Skin of body (tissue), 2 donors: ENCODE data around the gene STAM. TPM values are rescaled to one million over a fixed set of nuclear protein-coding genes. Genes with fewer than 3 reads are reported as not detected.

Experiments
- DNase-seq: peaks from one replicate; lab custom pipeline; 2025; lab: John Stamatoyannopoulos, UW
- total RNA-seq: library from RNA; depleted of rRNA; stranded (reverse); fragments of >200 nt; gene quantifications from one replicate; pipeline ENCODE4 v1.2.3, GENCODE V29; 2014

STAM gene
- total RNA-seq, 1 donor from 2014 or later: 26.6 TPM

DNA sequence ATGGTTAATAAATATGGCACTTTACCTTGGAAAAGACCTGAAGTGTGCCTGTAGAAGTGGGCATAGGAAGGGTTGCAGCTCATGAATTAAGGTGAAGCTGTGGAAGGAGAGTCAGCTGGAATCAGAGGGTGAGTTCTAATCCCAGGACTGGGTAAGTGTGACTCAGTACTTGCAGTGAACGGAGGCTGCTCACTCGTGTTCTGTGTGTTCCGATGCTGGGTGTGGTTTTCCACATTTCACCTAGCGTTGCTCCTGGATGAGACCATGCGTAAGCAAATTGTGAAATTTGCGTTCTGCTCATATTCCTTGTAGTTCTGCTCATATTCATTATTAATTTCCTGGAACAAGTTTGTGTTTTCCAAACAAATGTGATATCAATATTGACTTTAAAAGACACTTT lies 85.7 kb downstream of the STAM start:
- DNase-seq: no peak

DNA sequence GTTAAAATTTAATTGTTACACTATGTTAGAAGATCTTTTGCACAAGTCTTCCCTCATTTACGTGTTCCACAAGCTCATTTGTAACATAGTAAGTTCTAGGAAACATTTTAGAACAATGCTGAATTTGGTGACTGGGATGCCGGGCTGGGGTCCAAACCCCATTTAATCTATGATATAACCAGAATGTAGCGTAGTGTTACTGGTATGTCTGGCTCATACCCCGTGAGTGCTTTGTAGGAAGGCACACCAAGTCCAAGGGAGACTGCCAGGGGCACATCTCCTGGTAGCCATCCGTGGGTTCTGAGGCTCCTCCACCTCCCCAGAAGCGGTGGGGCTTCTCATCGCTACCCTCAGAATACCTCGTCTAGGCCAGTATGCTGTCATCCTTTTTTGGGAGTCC lies 86.7 kb downstream of the STAM start:
- DNase-seq: no peak

- DNase-seq: no peak
Measured at GRCh38 chr10:17731331-17732020, 87.5 kb downstream of the STAM start.

DNA sequence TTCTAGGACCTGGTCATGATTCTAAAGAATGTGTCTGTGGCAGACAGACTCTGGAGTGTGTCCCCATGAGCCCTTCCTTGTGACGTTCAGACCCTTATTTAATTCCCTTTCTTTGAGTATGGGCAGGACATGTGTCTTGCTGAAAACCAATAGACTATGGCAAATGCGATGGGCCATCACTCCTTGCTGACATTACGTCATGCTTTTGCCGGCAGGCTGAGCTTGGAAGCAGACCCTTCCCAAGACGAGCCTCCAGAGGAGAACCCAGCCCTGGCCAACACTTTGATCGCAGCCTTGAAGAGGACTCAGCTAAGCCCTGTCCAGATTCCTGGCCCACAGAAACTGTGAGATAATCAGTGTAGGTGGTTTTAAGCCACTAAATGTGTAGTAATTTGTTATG lies 89.7 kb downstream of the STAM start:
- no peak for DNase-seq

- no peak for DNase-seq
Measured at GRCh38 chr10:17734432-17735080, 90.6 kb downstream of the STAM start.

- DNase-seq: no peak
Measured at GRCh38 chr10:17735166-17735941, 91.4 kb downstream of the STAM start.

GRCh38 chr10:17736223-17736622 lies 92.3 kb downstream of the STAM start:
- DNase-seq: no peak

DNA sequence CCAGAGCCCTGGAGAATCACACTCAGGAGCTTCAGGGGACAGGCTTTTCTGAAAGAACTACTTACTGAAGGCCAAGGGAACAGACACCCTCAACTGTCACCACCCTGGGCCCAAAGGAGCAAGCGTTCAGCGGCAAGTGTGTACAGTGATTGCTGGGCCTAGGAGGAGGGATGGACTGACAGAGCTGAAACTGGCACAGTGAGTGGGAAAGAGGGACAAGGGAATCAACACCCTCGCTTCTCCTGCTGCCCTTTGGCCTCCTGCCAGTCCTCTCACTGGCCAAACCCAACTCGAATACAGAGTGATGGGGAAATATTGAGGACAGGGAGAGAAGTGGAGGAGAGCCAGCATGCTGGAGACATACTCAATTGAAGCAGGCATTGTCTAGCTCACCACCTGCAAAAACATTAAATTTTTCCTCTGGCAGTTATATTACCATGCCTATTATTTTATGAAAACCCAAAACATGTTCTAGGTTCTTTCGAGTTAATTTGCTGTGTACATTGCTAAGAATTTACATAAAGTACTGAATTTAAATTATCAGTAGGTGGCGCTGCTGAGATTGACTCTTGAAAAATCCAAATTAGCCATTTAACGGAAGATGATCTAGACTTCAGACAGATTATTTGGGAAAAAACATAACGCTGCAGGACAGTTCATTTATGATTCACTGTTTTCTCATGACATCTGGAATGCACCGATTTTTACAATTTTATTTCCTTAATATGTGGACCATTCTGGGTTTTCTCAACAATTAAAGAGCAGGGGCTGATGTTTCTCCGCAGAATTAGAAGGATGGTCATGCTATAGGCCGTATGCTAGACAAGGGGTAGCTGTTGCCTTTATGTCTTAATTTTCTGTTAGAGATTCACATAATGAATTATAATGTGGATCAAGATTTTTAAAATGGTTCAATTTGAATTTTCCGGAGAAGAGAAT lies 93.3 kb downstream of the STAM start:
- no peak for DNase-seq

DNA sequence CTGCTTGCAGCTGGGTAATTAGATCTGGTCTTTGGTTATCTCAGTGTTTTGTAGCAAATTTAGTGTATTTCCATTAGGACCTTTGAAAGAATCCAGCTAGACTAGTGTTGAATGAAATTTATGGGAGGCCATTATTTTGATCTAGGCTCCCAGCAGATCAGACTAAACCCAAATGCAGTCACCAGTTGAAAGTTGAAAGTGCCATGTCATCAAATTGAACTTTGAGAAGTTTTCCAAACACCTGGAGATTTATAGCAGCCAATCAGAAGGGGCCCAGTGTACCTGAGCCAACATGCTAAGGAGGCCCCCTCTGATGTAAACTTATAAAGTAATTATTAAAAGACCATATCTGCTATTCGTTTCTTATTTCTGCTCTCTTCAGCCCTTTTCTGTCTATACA lies 96.7 kb downstream of the STAM start:
- DNase-seq: no peak

GRCh38 chr10:17742918-17743317 lies 99.0 kb downstream of the STAM start:
- peak; percentile 28 for DNase-seq

DNA sequence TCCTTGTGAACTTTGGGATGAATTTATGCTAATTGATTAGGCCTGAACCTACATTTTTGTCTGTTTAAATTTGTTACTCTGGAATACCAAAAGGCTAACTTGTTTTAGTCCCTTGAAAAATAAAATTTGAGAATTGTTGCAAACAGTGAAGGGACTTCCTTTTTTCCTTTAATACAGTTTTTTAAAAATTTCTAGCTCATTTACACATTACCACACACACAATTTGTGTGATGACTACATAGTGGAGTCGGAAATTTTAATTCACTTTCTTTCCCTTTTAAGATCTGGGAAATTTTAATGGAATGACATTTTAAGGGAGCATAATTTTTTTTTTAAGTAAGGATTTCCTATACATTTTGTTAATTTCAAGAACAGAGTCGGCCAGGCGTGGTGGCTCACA lies 99.5 kb downstream of the STAM start:
- no peak for DNase-seq

DNA sequence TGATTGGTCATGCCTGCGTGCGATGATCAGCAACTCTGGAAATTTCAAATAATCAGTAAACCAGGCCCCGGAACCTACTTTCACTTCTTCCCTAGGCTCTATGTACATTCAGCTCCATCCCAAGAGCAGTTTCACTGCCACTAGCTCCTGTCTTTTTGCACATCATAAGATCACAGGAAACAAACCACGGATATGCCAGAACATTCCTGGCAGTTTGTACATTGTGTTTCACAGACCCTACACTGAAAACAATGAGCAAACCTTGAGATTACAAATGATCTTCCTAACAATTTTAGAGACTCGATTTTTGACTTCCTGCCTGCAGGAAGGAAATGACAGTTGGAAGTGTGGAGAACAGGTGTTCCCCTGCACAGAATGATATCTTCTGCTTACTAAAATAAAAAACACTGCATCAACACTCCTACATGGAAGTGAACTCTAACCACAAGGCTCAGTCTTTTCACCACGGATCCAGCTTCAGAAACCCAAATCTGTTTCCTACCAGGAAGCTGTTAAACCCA lies 100.5 kb downstream of the STAM start:
- DNase-seq: no peak

DNA sequence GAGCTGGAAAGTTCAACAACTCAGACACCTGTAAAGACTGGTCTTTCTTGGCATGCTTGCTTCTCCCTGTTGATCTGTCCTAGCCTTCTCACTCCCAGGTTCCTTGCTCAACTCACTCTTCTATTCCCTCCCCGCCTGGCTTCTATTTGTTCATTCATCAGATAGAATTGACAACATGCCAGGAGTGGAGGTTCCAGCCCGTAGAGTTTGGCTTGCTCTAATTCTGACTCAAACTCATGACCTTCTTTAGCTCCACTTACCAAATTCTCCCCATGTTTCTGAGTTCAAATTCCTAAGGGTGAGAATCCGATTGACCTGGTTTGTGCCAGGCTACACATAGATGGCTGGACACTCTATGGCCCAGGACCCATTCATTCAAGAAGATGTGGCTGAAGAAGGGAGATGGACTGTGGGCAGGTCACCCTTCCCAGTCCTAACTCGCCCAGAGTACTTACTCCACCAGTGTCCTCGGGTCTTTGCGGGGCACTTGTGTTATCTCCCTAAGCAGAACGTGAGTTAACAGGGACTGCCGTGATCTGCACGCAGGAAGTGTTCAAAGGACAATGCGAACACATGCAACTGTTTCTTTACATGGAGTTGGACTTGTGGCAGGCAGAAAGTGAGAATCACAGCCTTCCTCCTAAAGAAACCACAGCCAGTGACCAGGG lies 104.1 kb downstream of the STAM start:
- DNase-seq: no peak

GRCh38 chr10:17749890-17750289 lies 105.9 kb downstream of the STAM start:
- DNase-seq: no peak

DNA sequence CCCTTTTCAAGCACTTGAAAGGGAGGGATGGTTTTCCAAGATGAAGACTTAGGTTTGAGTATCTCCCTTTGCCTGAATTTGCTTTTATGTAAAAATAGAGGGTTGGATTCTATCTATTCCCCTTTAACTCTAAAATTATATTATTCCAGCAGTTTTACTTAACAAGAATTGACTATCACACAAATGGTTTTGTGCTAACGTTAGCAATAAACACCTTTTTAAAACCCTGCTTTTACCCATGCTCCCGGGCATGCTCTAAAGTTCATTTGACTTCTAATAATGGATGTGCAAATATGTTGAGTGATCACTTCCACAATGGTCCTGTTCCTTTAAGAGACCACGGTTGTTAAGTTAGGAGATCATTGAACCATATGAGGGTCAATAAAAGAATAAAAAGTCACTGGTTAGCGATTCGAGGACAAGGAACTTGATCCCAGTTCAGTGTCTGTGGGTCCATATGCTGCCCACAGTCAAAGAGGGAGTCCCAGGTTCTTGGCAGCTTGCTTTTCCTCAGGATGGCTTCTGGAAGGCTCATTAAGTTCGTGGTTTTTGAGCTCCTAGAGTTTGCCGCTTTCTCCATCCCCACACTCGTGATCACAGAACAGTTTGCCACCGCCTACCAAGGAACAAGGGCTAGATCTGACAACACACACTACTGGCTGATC lies 108.0 kb downstream of the STAM start, which contains the start of gene TMEM236:
TMEM236 (plus strand) TSS at position 421 of the 665 bp plus-strand sequence; CDS start at position 516, 95 bp downstream.
- no peak for DNase-seq

- DNase-seq: no peak
Measured at GRCh38 chr10:17756557-17757217, 112.7 kb downstream of the STAM start.

DNA sequence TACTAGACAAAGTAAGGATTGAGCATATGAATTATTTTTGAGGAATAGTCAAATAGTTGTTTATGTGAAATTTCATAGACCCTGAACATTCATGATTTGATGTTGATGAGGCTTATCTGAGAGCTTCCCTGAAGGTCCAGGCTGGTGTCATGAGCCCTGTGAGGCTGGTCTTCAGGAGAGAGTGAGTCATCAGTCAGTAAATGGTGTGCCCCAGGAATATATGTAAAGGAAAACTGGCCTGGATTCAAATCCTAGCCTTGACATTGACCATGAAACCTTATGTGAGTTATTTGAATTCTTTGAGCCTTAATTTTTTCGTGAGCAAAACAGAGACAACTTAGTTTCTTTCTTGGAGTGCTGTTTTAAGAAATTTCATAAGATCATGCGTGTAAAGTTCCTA lies 114.2 kb downstream of the STAM start:
- DNase-seq: no peak

- DNase-seq: no peak
Measured at GRCh38 chr10:17758896-17759295, 114.9 kb downstream of the STAM start.

DNA sequence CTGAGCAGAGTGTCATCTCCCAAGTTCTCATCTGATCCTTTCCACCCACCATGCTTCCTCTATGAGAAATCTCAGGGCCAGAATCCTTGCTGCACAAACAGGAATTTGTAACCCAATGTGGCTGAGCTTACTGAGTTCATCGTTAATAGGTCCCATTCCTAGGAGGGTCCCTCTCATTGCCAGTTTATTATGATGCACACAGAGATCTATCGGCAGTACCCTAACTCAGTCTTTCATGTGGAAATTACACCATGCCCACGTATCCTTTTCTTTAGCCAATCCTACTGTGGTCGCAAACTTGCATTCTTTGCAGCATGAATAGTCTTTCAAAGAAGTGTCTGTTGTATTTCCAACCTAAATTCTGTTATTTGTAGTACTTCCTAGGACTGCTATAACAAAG lies 120.2 kb downstream of the STAM start:
- DNase-seq: no peak
